Ishikawa (cell line): Measurements from ENCODE around the gene PEAK3.

ENCODE experiments used
- CEBPB ChIP-seq: IDR thresholded peaks from 2 replicates; pipeline ENCODE4 v1.6.1; 2012
- CREB1 ChIP-seq: IDR thresholded peaks from 2 replicates; pipeline ENCODE4 v1.6.1; 2012; ENCODE audit warnings: low read depth
- EGR1 ChIP-seq: IDR thresholded peaks from 2 replicates; pipeline ENCODE4 v1.6.1; 2012
- EP300 ChIP-seq: IDR thresholded peaks from 2 replicates; pipeline ENCODE4 v1.6.1; 2012; ENCODE audit warnings: borderline replicate concordance
- FOXM1 ChIP-seq: IDR thresholded peaks from 2 replicates; pipeline ENCODE4 v1.6.1; 2012; ENCODE audit warnings: low read depth, borderline replicate concordance
- MAX ChIP-seq: IDR thresholded peaks from 2 replicates; pipeline ENCODE4 v1.6.1; 2012
- NFIC ChIP-seq: IDR thresholded peaks from 2 replicates; pipeline ENCODE4 v1.6.1; 2012
- RAD21 ChIP-seq: IDR thresholded peaks from 2 replicates; pipeline ENCODE4 v1.6.1; 2012; ENCODE audit warnings: low read depth
- TAF1 ChIP-seq: IDR thresholded peaks from 2 replicates; pipeline ENCODE4 v1.6.1; 2012; ENCODE audit warnings: low read depth, mild to moderate bottlenecking
- TCF12 ChIP-seq: IDR thresholded peaks from 2 replicates; pipeline ENCODE4 v1.6.1; 2012; ENCODE audit warnings: low read depth
- TEAD4 ChIP-seq: IDR thresholded peaks from 2 replicates; pipeline ENCODE4 v1.6.1; 2012
- USF1 ChIP-seq: IDR thresholded peaks from 2 replicates; pipeline ENCODE4 v1.6.1; 2012
- YY1 ChIP-seq: IDR thresholded peaks from 2 replicates; pipeline ENCODE4 v1.6.1; 2012; ENCODE audit warnings: low read depth
- ZBTB7A ChIP-seq: IDR thresholded peaks from 2 replicates; pipeline ENCODE4 v1.6.1; 2012; ENCODE audit warnings: low read depth
- TF ChIP-seq, protein P1 (sequence below): IDR thresholded peaks from 2 replicates; pipeline ENCODE4 v1.6.1; 2012; ENCODE audit warnings: low read depth, mild to moderate bottlenecking

Gene PEAK3

DNA sequence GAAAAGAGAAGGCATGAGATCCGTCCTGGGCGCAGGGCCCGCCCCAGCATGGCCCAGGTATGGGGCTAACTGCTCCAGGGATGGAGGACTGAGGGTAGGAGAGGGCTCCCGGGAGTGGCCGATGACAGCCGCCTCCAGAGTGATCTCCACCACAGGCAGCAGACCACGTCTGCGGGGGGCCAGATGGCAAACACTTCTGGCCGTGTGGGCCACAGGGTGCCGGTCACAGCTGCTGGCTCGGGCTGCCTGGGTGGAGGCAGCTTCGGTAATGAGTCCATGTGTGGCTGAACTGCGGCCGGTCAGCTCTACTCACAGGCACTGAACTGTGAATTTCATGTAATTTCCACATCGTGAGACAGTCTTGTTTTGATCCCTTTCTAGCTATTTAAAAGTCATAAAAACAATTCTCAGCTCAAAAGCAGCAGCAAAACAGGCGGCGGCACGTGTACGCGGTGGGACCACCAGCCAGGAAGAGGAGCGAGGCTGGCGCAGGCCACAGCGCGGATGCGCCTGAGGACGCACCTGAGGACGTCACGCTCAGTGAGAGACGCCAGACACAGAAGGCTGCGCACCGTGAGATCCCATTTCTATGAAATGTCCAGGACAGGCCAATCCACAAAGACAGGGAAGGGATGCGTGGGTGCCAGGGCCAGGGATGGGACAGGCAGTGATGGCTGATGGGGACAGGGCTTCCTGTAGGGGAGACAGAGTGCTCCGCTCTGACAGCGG, 42.4 kb upstream of the PEAK3 start:
- TF ChIP-seq, protein P1, sequence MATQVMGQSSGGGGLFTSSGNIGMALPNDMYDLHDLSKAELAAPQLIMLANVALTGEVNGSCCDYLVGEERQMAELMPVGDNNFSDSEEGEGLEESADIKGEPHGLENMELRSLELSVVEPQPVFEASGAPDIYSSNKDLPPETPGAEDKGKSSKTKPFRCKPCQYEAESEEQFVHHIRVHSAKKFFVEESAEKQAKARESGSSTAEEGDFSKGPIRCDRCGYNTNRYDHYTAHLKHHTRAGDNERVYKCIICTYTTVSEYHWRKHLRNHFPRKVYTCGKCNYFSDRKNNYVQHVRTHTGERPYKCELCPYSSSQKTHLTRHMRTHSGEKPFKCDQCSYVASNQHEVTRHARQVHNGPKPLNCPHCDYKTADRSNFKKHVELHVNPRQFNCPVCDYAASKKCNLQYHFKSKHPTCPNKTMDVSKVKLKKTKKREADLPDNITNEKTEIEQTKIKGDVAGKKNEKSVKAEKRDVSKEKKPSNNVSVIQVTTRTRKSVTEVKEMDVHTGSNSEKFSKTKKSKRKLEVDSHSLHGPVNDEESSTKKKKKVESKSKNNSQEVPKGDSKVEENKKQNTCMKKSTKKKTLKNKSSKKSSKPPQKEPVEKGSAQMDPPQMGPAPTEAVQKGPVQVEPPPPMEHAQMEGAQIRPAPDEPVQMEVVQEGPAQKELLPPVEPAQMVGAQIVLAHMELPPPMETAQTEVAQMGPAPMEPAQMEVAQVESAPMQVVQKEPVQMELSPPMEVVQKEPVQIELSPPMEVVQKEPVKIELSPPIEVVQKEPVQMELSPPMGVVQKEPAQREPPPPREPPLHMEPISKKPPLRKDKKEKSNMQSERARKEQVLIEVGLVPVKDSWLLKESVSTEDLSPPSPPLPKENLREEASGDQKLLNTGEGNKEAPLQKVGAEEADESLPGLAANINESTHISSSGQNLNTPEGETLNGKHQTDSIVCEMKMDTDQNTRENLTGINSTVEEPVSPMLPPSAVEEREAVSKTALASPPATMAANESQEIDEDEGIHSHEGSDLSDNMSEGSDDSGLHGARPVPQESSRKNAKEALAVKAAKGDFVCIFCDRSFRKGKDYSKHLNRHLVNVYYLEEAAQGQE, result no peak
- TF ChIP-seq EP300, result no peak
- no peak for TF ChIP-seq EGR1
- TF ChIP-seq TEAD4, result no peak
- no peak for TF ChIP-seq MAX
- TF ChIP-seq USF1, result no peak
- no peak for TF ChIP-seq NFIC
- no peak for TF ChIP-seq TAF1
- TF ChIP-seq CREB1, result no peak
- no peak for TF ChIP-seq TCF12
- no peak for TF ChIP-seq RAD21

GRCh38 chr19:2323707-2324106, 41.7 kb upstream of the PEAK3 start:
- TF ChIP-seq, protein P1, result no peak
- no peak for TF ChIP-seq ZBTB7A
- TF ChIP-seq MAX, result no peak
- no peak for TF ChIP-seq TAF1
- TF ChIP-seq USF1, result no peak
- no peak for TF ChIP-seq RAD21
- no peak for TF ChIP-seq NFIC
- no peak for TF ChIP-seq EP300
- no peak for TF ChIP-seq TCF12
- TF ChIP-seq TEAD4, result no peak
- no peak for TF ChIP-seq FOXM1
- TF ChIP-seq YY1, result no peak

GRCh38 chr19:2321565-2322283, 39.7 kb upstream of the PEAK3 start:
- TF ChIP-seq MAX (no peak), EGR1 (no peak), USF1 (no peak), CREB1 (no peak), NFIC (no peak), EP300 (no peak), YY1 (no peak), TCF12 (no peak), TEAD4 (no peak), ZBTB7A (no peak), TAF1 (no peak), CEBPB (no peak), RAD21 (no peak), FOXM1 (no peak)
- TF ChIP-seq, protein P1, result no peak

DNA sequence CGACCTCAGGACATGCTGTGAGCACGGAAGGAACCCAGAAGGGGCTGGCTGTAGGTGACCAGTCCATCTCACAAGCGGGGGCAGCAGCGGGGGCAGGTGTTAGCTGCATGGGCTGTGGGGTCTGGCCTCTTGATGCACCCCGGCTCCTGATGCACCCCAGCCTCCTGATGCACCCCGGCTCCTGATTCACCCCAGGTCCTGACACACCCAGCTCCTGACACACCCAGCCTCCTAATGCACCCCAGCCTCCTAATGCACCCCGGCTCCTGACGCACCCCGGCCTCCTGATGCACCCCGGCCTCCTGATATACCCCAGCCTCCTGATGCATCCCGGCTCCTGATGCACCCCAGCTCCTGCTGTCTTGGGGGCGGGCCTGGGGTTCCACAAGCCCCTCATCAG, 39.0 kb upstream of the PEAK3 start:
- TF ChIP-seq USF1 (no peak), EP300 (no peak), TCF12 (no peak), TAF1 (no peak), RAD21 (no peak), NFIC (no peak), CEBPB (no peak), YY1 (no peak)
- TF ChIP-seq, protein P1, result no peak
